Measurements from ENCODE around the gene PERM1. TPM values are rescaled to one million over a fixed set of nuclear protein-coding genes. Genes with fewer than 3 reads are reported as not detected.
"Not testable (repeated sequence)": the region's sequence is repeated elsewhere in the genome, so short reads cannot be mapped to it uniquely, and the experiment has no call there.

Gene PERM1
- total RNA-seq (ENCODE audit: low replicate concordance), result 0.57 TPM in 1 of 2 replicates, not detected in the other

- no peak for DNase-seq (ENCODE audit: low read depth)
- TF ChIP-seq, protein P1, sequence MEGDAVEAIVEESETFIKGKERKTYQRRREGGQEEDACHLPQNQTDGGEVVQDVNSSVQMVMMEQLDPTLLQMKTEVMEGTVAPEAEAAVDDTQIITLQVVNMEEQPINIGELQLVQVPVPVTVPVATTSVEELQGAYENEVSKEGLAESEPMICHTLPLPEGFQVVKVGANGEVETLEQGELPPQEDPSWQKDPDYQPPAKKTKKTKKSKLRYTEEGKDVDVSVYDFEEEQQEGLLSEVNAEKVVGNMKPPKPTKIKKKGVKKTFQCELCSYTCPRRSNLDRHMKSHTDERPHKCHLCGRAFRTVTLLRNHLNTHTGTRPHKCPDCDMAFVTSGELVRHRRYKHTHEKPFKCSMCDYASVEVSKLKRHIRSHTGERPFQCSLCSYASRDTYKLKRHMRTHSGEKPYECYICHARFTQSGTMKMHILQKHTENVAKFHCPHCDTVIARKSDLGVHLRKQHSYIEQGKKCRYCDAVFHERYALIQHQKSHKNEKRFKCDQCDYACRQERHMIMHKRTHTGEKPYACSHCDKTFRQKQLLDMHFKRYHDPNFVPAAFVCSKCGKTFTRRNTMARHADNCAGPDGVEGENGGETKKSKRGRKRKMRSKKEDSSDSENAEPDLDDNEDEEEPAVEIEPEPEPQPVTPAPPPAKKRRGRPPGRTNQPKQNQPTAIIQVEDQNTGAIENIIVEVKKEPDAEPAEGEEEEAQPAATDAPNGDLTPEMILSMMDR (IDR thresholded peaks at IDR 0.05; ENCODE audit: insufficient read depth, low read length), result no peak
- H3K4me3 ChIP-seq (ENCODE audit: low read depth, low read length), result no peak within 1 kb of the TSS
These were observed at the start of gene PERM1 for GRCh38 chr1:981955-982558. Gene PERM1 (minus strand): TSS chr1:982093. CDS start chr1:981029, 1,064 bp downstream.

DNA sequence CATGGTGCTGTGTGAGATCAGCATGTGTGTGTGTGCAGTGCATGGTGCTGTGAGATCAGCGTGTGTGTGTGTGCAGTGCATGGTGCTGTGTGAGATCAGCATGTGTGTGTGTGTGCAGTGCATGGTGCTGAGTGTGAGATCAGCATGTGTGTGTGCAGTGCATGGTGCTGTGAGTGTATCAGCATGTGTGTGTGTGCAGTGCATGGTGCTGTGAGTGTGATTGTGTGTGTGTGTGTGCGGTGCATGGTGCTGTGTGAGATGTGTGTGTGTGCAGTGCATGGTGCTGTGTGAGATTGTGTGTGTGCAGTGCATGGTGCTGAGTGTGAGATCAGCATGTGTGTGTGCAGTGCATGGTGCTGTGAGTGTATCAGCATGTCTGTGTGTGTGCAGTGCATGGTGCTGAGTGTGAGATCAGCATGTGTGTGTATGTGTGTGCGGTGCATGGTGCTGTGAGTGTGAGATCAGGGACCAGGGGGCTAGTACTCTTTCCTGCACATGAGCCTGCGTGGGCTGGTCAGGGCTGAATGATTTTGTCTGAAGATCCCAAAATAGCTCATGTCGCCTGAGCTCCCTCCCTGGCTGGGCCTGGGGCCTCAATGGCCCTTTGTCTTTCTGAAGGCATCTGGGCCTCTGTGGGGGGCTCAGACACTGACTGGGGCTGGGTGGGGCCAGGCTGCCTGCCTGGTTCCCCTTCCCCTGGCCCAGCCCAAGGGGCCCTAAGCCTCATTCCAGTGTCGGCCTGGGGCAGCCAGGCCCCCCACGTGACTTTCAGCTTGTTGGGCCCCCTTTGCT lies 49.2 kb upstream of the PERM1 start:
- not testable (repeated sequence) for DNase-seq (ENCODE audit: low read depth); H3K4me3 ChIP-seq (ENCODE audit: low read depth, low read length)

- TF ChIP-seq, protein P1 (IDR thresholded peaks at IDR 0.05; ENCODE audit: insufficient read depth, low read length), result no peak
- no peak for DNase-seq (ENCODE audit: low read depth)
- H3K4me3 ChIP-seq (ENCODE audit: low read depth, low read length), result no peak overlapping the region
These were observed 45.9 kb upstream of the PERM1 start for GRCh38 chr1:1027791-1028190.

GRCh38 chr1:1026599-1027413 lies 44.9 kb upstream of the PERM1 start:
- no peak overlapping the region for H3K4me3 ChIP-seq (ENCODE audit: low read depth, low read length)
- TF ChIP-seq, protein P1 (IDR thresholded peaks at IDR 0.05; ENCODE audit: insufficient read depth, low read length), result no peak
- DNase-seq (ENCODE audit: low read depth), result no peak

DNA sequence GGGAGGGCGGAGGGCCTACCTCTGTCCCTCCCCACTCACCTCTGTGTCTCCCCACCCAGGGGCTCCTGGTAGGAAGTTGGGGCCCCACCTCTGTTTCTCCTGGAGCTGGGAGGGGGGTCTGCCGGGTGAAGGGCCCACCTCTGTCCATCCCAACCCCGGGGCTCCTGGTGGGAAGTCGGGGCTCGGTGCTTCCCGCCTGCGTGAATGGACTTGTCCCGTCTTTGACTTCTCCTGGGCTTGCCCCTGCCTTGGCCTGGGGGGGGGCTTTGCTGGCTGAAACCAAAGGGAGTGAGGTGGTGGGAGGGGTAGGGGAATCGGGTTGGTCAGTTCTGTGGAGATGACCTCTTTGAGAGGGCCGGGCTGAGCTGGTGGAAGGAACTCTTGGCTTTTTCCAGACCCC lies 43.8 kb upstream of the PERM1 start:
- TF ChIP-seq, protein P1 (IDR thresholded peaks at IDR 0.05; ENCODE audit: insufficient read depth, low read length), result no peak
- H3K4me3 ChIP-seq (ENCODE audit: low read depth, low read length), result no peak overlapping the region

GRCh38 chr1:1024771-1025699 lies 43.1 kb upstream of the PERM1 start:
- no peak for DNase-seq (ENCODE audit: low read depth)
- H3K4me3 ChIP-seq (ENCODE audit: low read depth, low read length), result no peak overlapping the region
- TF ChIP-seq, protein P1 (IDR thresholded peaks at IDR 0.05; ENCODE audit: insufficient read depth, low read length), result no peak

More for the DNA sequence above, 43.8 kb upstream of the PERM1 start:
- no peak for DNase-seq (ENCODE audit: low read depth)
